Astrocyte (in vitro differentiated cells and primary cell): ENCODE results near the gene STK24. TPM values are rescaled to one million over a fixed set of nuclear protein-coding genes. Genes with fewer than 3 reads are reported as not detected.

Experiments
- DNase-seq: peaks from one replicate; pipeline ENCODE4 v3.0.0-alpha.2; 2010; ENCODE audit warnings: low read depth
- FAIRE-seq: peaks from 2 replicates; lab custom pipeline; 2011; peaks lifted over from hg19 to GRCh38; lab: Jason Lieb, UNC
- H2AFZ ChIP-seq: 2 replicates; pipeline ENCODE4 v1.6.0; 2012; ENCODE audit warnings: low read depth, low read length, inconsistent platforms
- H3K27ac ChIP-seq: 2 replicates; pipeline ENCODE4 v1.5.1; 2011; ENCODE audit warnings: low read depth, low read length, inconsistent platforms
- H3K27me3 ChIP-seq: 2 replicates; pipeline ENCODE4 v1.6.0; 2011; ENCODE audit warnings: low read length, inconsistent platforms; ENCODE audit not compliant: insufficient read depth
- H3K36me3 ChIP-seq: 2 replicates; pipeline ENCODE4 v1.5.1; 2011; ENCODE audit warnings: low read length, inconsistent platforms; ENCODE audit not compliant: insufficient read depth
- H3K4me1 ChIP-seq: 2 replicates; pipeline ENCODE4 v1.5.1; 2011; ENCODE audit warnings: low read length, inconsistent platforms; ENCODE audit not compliant: insufficient read depth
- H3K4me2 ChIP-seq: 2 replicates; pipeline ENCODE4 v1.6.0; 2012; ENCODE audit warnings: low read length, inconsistent platforms
- H3K4me3 ChIP-seq: 2 replicates; pipeline ENCODE4 v1.5.1; 2011; ENCODE audit warnings: low read depth, mild to moderate bottlenecking, low read length, inconsistent platforms; ENCODE audit not compliant: insufficient read depth
- H3K79me2 ChIP-seq: 2 replicates; pipeline ENCODE4 v1.6.0; 2012; ENCODE audit warnings: mild to moderate bottlenecking, low read length, inconsistent platforms; ENCODE audit not compliant: insufficient read depth
- H3K9ac ChIP-seq: 2 replicates; pipeline ENCODE4 v1.6.0; 2012; ENCODE audit warnings: mild to moderate bottlenecking, low read length, inconsistent platforms
- H3K9me3 ChIP-seq: 2 replicates; pipeline ENCODE4 v1.5.1; 2012; ENCODE audit warnings: low read depth, mild to moderate bottlenecking, low read length, inconsistent platforms; ENCODE audit not compliant: insufficient read depth
- H4K20me1 ChIP-seq: 2 replicates; pipeline ENCODE4 v1.6.0; 2012; ENCODE audit warnings: low read length, inconsistent platforms; ENCODE audit not compliant: insufficient read depth
- H3K27ac Mint-ChIP-seq: one replicate; pipeline ENCODE4 v1.8.0; 2021; ENCODE audit warnings: mild to moderate bottlenecking, mixed read lengths; ENCODE audit not compliant: unreplicated experiment
- H3K27me3 Mint-ChIP-seq: one replicate; pipeline ENCODE4 v1.8.0; 2021; ENCODE audit warnings: low read depth, mixed read lengths; ENCODE audit not compliant: unreplicated experiment
- H3K36me3 Mint-ChIP-seq: one replicate; pipeline ENCODE4 v1.8.0; 2021; ENCODE audit warnings: low read depth, mixed read lengths; ENCODE audit not compliant: unreplicated experiment
- H3K4me1 Mint-ChIP-seq: one replicate; pipeline ENCODE4 v1.8.0; 2021; ENCODE audit warnings: low read depth, mixed read lengths; ENCODE audit not compliant: unreplicated experiment
- H3K4me3 Mint-ChIP-seq: one replicate; pipeline ENCODE4 v1.8.0; 2021; ENCODE audit warnings: mild to moderate bottlenecking, moderate library complexity, mixed read lengths; ENCODE audit not compliant: unreplicated experiment
- H3K9me3 Mint-ChIP-seq: one replicate; pipeline ENCODE4 v1.8.0; 2021; ENCODE audit warnings: mild to moderate bottlenecking, mixed read lengths; ENCODE audit not compliant: unreplicated experiment
- CTCF ChIP-seq: IDR thresholded peaks from 2 replicates; pipeline ENCODE4 v1.5.1; 2011; ENCODE audit warnings: low read depth, mild to moderate bottlenecking, inconsistent platforms, low read length, moderate library complexity; ENCODE audit not compliant: insufficient read depth
- EZH2 ChIP-seq: IDR thresholded peaks from 2 replicates; pipeline ENCODE4 v1.6.1; 2012; ENCODE audit warnings: mild to moderate bottlenecking, low read length, inconsistent platforms; ENCODE audit not compliant: insufficient read depth
- total RNA-seq: library from RNA; stranded (reverse); gene quantifications from 2 replicates; pipeline ENCODE4 v1.2.1, GENCODE V29; 2021

STK24 gene
- total RNA-seq, 1 donor from 2014 or later = 96.1 TPM

- Mint-ChIP-seq H3K27ac (peak overlapping the region; percentile 20), H3K4me1 (peaks cover 48% of the 10 kb centered on the region), H3K27me3 (no peaks in the 10 kb centered on the region), H3K9me3 (no peaks in the 10 kb centered on the region), H3K36me3 (peaks cover 6% of the 10 kb centered on the region), H3K4me3 (no peak overlapping the region)
- DNase-seq (no peak), FAIRE-seq (no peak)
- H4K20me1 ChIP-seq = peaks cover 100% of the 10 kb centered on the region
- no peak overlapping the region for H3K9ac ChIP-seq
- no peak overlapping the region for H3K27ac ChIP-seq
- H3K9me3 ChIP-seq = no peaks in the 10 kb centered on the region
- H3K4me3 ChIP-seq = no peak overlapping the region
- no peaks in the 10 kb centered on the region for H3K27me3 ChIP-seq
- H2AFZ ChIP-seq = no peak overlapping the region
- no peaks in the 10 kb centered on the region for H3K4me1 ChIP-seq
- no peak for TF ChIP-seq CTCF
- no peak for TF ChIP-seq EZH2
- no peak overlapping the region for H3K4me2 ChIP-seq
- H3K79me2 ChIP-seq = peaks cover 100% of the 10 kb centered on the region
- no peaks in the 10 kb centered on the region for H3K36me3 ChIP-seq
These were observed 51.3 kb downstream of the STK24 start for GRCh38 chr13:98525456-98526181.

- Histone ChIP-seq H3K36me3 (no peaks in the 10 kb centered on the region), H3K27me3 (no peaks in the 10 kb centered on the region), H3K4me1 (no peaks in the 10 kb centered on the region), H3K79me2 (peaks cover 100% of the 10 kb centered on the region), H3K4me2 (no peak overlapping the region), H3K4me3 (no peak overlapping the region), H4K20me1 (peaks cover 100% of the 10 kb centered on the region), H2AFZ (no peak overlapping the region), H3K9me3 (no peaks in the 10 kb centered on the region), H3K27ac (no peak overlapping the region), H3K9ac (no peak overlapping the region)
- Mint-ChIP-seq H3K4me3 (no peak overlapping the region), H3K36me3 (peaks cover 6% of the 10 kb centered on the region), H3K9me3 (no peaks in the 10 kb centered on the region), H3K27ac (no peak overlapping the region), H3K4me1 (peaks cover 52% of the 10 kb centered on the region), H3K27me3 (no peaks in the 10 kb centered on the region)
- DNase-seq (no peak), FAIRE-seq (no peak)
- TF ChIP-seq CTCF = no peak
- no peak for TF ChIP-seq EZH2
These were observed 52.1 kb downstream of the STK24 start for GRCh38 chr13:98524793-98525192.

GRCh38 chr13:98524391-98524790 lies 52.5 kb downstream of the STK24 start:
- H3K27ac ChIP-seq = no peak overlapping the region
- no peaks in the 10 kb centered on the region for H3K4me1 ChIP-seq
- no peaks in the 10 kb centered on the region for H3K9me3 Mint-ChIP-seq
- H3K36me3 ChIP-seq = no peaks in the 10 kb centered on the region
- no peak overlapping the region for H3K27ac Mint-ChIP-seq
- H4K20me1 ChIP-seq = peaks cover 100% of the 10 kb centered on the region
- H3K4me1 Mint-ChIP-seq = peaks cover 53% of the 10 kb centered on the region
- peaks cover 6% of the 10 kb centered on the region for H3K36me3 Mint-ChIP-seq
- no peaks in the 10 kb centered on the region for H3K9me3 ChIP-seq
- no peak for TF ChIP-seq EZH2
- no peak for TF ChIP-seq CTCF
- H3K4me3 ChIP-seq = no peak overlapping the region
- H3K27me3 Mint-ChIP-seq = no peaks in the 10 kb centered on the region
- H3K4me2 ChIP-seq = no peak overlapping the region
- FAIRE-seq (no peak), DNase-seq (no peak)
- no peak overlapping the region for H3K4me3 Mint-ChIP-seq
- H3K79me2 ChIP-seq = peaks cover 100% of the 10 kb centered on the region
- no peaks in the 10 kb centered on the region for H3K27me3 ChIP-seq
- no peak overlapping the region for H3K9ac ChIP-seq
- H2AFZ ChIP-seq = no peak overlapping the region
